Stimulated activated CD4-positive, alpha-beta T cell treated with anti-CD3 and anti-CD28 coated beads, Interleukin-4, amount 100 ng/mL, for 24 hours (primary cell): Measurements from ENCODE around the gene SGCD.

Experiments used
- DNase-seq: peaks from one replicate; pipeline ENCODE4 v3.0.0-alpha.2; 2020

SGCD gene

GRCh38 chr5:156405988-156406387 lies 79.0 kb downstream of the SGCD start:
- DNase-seq = no peak

- no peak for DNase-seq
These were observed 80.3 kb downstream of the SGCD start for GRCh38 chr5:156407251-156407650.

- DNase-seq = no peak
These were observed 82.9 kb downstream of the SGCD start for GRCh38 chr5:156409834-156410233.

- DNase-seq = no peak
These were observed 84.2 kb downstream of the SGCD start for GRCh38 chr5:156411185-156411613.

GRCh38 chr5:156411957-156412356 lies 85.0 kb downstream of the SGCD start:
- DNase-seq = no peak

- DNase-seq = no peak
These were observed 87.4 kb downstream of the SGCD start for GRCh38 chr5:156414391-156414790.

GRCh38 chr5:156419661-156420060 lies 92.7 kb downstream of the SGCD start:
- no peak for DNase-seq

- DNase-seq = no peak
These were observed 93.7 kb downstream of the SGCD start for GRCh38 chr5:156420665-156421064.

GRCh38 chr5:156421798-156422197 lies 94.8 kb downstream of the SGCD start:
- DNase-seq = no peak

GRCh38 chr5:156423597-156423996 lies 96.6 kb downstream of the SGCD start:
- no peak for DNase-seq

GRCh38 chr5:156427315-156427714 lies 100.4 kb downstream of the SGCD start:
- no peak for DNase-seq

- DNase-seq = no peak
These were observed 105.2 kb downstream of the SGCD start for GRCh38 chr5:156431956-156432829.

GRCh38 chr5:156432830-156433105 lies 105.8 kb downstream of the SGCD start:
- no peak for DNase-seq

GRCh38 chr5:156434471-156434870 lies 107.5 kb downstream of the SGCD start:
- no peak for DNase-seq

GRCh38 chr5:156435101-156435500 lies 108.1 kb downstream of the SGCD start:
- no peak for DNase-seq

GRCh38 chr5:156438076-156438475 lies 111.1 kb downstream of the SGCD start:
- no peak for DNase-seq

- no peak for DNase-seq
These were observed 117.9 kb downstream of the SGCD start for GRCh38 chr5:156444753-156445291.

- no peak for DNase-seq
These were observed 119.6 kb downstream of the SGCD start for GRCh38 chr5:156446526-156446925.

- DNase-seq = no peak
These were observed 123.8 kb downstream of the SGCD start for GRCh38 chr5:156450778-156451177.

- no peak for DNase-seq
These were observed 124.5 kb downstream of the SGCD start for GRCh38 chr5:156451505-156451904.

- no peak for DNase-seq
These were observed 129.9 kb downstream of the SGCD start for GRCh38 chr5:156456857-156457256.

GRCh38 chr5:156459812-156460385 lies 132.9 kb downstream of the SGCD start:
- DNase-seq = no peak

- DNase-seq = no peak
These were observed 133.5 kb downstream of the SGCD start for GRCh38 chr5:156460471-156460870.

GRCh38 chr5:156466871-156467270 lies 139.9 kb downstream of the SGCD start:
- DNase-seq = no peak

- no peak for DNase-seq
These were observed 142.7 kb downstream of the SGCD start for GRCh38 chr5:156469636-156470035.
